Measurements from ENCODE around the gene ECM2.
"Not testable (repeated sequence)": the region's sequence is repeated elsewhere in the genome, so short reads cannot be mapped to it uniquely, and the experiment has no call there.

ECM2 gene

GRCh38 chr9:92535940-92536850 lies at the start of gene ECM2:
TSS of gene ECM2 (minus strand) at chr9:92535990. CDS start at chr9:92522866, 13,124 bp downstream.
- peak; percentile 37 for DNase-seq (ENCODE audit: low read depth)

- DNase-seq (ENCODE audit: low read depth), result no peak
Measured at GRCh38 chr9:92576175-92576574, 40.4 kb upstream of the ECM2 start.

- not testable (repeated sequence) for DNase-seq (ENCODE audit: low read depth)
Measured at GRCh38 chr9:92573612-92574011, 37.8 kb upstream of the ECM2 start.

GRCh38 chr9:92571871-92572270 lies 36.1 kb upstream of the ECM2 start:
- DNase-seq (ENCODE audit: low read depth), result not testable (repeated sequence)

GRCh38 chr9:92564982-92565381 lies 29.2 kb upstream of the ECM2 start:
- DNase-seq (ENCODE audit: low read depth), result no peak

- peak; percentile 79 for DNase-seq (ENCODE audit: low read depth)
Measured at GRCh38 chr9:92564504-92564903, 28.7 kb upstream of the ECM2 start.

- DNase-seq (ENCODE audit: low read depth), result no peak
Measured at GRCh38 chr9:92563116-92564100, 27.6 kb upstream of the ECM2 start.

- DNase-seq (ENCODE audit: low read depth), result peak; percentile 95
Measured at GRCh38 chr9:92562461-92562967, 26.7 kb upstream of the ECM2 start.

GRCh38 chr9:92561374-92562330 lies 25.9 kb upstream of the ECM2 start:
- DNase-seq (ENCODE audit: low read depth), result peak; percentile 69

GRCh38 chr9:92558612-92559374 lies 23.0 kb upstream of the ECM2 start:
- DNase-seq (ENCODE audit: low read depth), result no peak

GRCh38 chr9:92550765-92551164 lies 15.0 kb upstream of the ECM2 start:
- DNase-seq (ENCODE audit: low read depth), result no peak

- peak; percentile 21 for DNase-seq (ENCODE audit: low read depth)
Measured at GRCh38 chr9:92547356-92547755, 11.6 kb upstream of the ECM2 start.

GRCh38 chr9:92545002-92545510 lies 9.3 kb upstream of the ECM2 start:
- no peak for DNase-seq (ENCODE audit: low read depth)

- no peak for DNase-seq (ENCODE audit: low read depth)
Measured at GRCh38 chr9:92543972-92544371, 8.2 kb upstream of the ECM2 start.

- DNase-seq (ENCODE audit: low read depth), result peak; percentile 26
Measured at GRCh38 chr9:92538541-92538940, 2.8 kb upstream of the ECM2 start.

GRCh38 chr9:92534674-92535073 lies 1.1 kb downstream of the ECM2 start:
- no peak for DNase-seq (ENCODE audit: low read depth)

GRCh38 chr9:92534204-92534603 lies 1.6 kb downstream of the ECM2 start:
- DNase-seq (ENCODE audit: low read depth), result no peak

- no peak for DNase-seq (ENCODE audit: low read depth)
Measured at GRCh38 chr9:92530893-92531292, 4.9 kb downstream of the ECM2 start.

- no peak for DNase-seq (ENCODE audit: low read depth)
Measured at GRCh38 chr9:92529124-92529523, 6.7 kb downstream of the ECM2 start.

GRCh38 chr9:92528522-92528849 lies 7.3 kb downstream of the ECM2 start:
- DNase-seq (ENCODE audit: low read depth), result no peak
